SK-N-SH (cell line): ENCODE measurements around the gene ACVR1B.

Source experiments
- EP300 ChIP-seq, 2 experiments: IDR thresholded peaks; 2 replicates each; pipeline versions ENCODE4 v1.4.0 to v1.6.1; 2012; ENCODE audit warnings: borderline replicate concordance in 1 of 2, low read depth in 1 of 2, low read length in 1 of 2
- EZH2phosphoT487 ChIP-seq: fragments of 200-600 bp; sonication (generic); IDR thresholded peaks from 2 replicates; pipeline ENCODE4 v1.6.1; 2017; ENCODE audit warnings: low read depth, mixed run types, mild to moderate bottlenecking, antibody characterized with exemption, moderate library complexity, borderline replicate concordance
- FOXJ3 ChIP-seq: sonication (generic); formaldehyde crosslinking; IDR thresholded peaks from 2 replicates; pipeline ENCODE4 v1.5.1; 2020; ENCODE audit warnings: mild to moderate bottlenecking, missing genetic modification reagents
- GABPA ChIP-seq: IDR thresholded peaks from 2 replicates; pipeline ENCODE4 v1.4.0; 2012; ENCODE audit warnings: low read depth, mild to moderate bottlenecking
- SIN3A ChIP-seq: IDR thresholded peaks from 2 replicates; pipeline ENCODE4 v1.6.1; 2012; ENCODE audit warnings: low read depth, mild to moderate bottlenecking, low read length, moderate library complexity, borderline replicate concordance
- TF ChIP-seq, protein P1 (sequence below): fragments of 200-600 bp; sonication (generic); IDR thresholded peaks from 2 replicates; pipeline ENCODE4 v1.6.1; 2017; ENCODE audit warnings: antibody characterized with exemption, mild to moderate bottlenecking, moderate library complexity
- TF ChIP-seq, protein P2 (sequence below): IDR thresholded peaks from 2 replicates; pipeline ENCODE4 v1.4.0; 2012; ENCODE audit warnings: low read depth, borderline replicate concordance
- TF ChIP-seq, protein P3 (sequence below): IDR thresholded peaks from 2 replicates; pipeline ENCODE4 v1.4.0; 2012; ENCODE audit warnings: low read depth

DNA sequence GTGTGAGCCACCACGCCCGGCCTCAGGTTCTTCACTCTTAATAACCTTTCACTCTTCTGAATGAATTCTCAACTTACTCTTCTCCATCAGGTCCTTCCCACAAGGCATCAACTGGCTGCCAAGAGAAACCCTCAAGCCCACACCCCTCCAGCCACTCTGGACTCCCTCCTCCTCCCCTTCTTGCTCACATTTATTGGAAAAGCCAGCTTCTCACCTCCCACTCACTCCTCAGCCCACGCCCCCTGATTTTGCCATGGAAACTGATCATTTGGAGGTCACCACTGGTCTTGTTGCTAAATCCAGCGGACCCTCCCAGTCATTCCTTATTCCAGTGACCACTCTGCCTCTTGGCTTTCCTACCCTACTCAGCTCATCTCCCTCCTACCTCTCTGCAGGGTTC is 17.4 kb upstream of the ACVR1B start:
- TF ChIP-seq SIN3A (no peak), GABPA (no peak), EP300 (IDR thresholded peaks at IDR 0.05; ENCODE audit: borderline replicate concordance in 1 of 2, low read depth in 1 of 2, low read length in 1 of 2) (no peak), EZH2phosphoT487 (no peak), FOXJ3 (CRISPR knock-in tag) (no peak)
- TF ChIP-seq, protein P1, sequence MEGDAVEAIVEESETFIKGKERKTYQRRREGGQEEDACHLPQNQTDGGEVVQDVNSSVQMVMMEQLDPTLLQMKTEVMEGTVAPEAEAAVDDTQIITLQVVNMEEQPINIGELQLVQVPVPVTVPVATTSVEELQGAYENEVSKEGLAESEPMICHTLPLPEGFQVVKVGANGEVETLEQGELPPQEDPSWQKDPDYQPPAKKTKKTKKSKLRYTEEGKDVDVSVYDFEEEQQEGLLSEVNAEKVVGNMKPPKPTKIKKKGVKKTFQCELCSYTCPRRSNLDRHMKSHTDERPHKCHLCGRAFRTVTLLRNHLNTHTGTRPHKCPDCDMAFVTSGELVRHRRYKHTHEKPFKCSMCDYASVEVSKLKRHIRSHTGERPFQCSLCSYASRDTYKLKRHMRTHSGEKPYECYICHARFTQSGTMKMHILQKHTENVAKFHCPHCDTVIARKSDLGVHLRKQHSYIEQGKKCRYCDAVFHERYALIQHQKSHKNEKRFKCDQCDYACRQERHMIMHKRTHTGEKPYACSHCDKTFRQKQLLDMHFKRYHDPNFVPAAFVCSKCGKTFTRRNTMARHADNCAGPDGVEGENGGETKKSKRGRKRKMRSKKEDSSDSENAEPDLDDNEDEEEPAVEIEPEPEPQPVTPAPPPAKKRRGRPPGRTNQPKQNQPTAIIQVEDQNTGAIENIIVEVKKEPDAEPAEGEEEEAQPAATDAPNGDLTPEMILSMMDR = no peak
- TF ChIP-seq, protein P2, sequence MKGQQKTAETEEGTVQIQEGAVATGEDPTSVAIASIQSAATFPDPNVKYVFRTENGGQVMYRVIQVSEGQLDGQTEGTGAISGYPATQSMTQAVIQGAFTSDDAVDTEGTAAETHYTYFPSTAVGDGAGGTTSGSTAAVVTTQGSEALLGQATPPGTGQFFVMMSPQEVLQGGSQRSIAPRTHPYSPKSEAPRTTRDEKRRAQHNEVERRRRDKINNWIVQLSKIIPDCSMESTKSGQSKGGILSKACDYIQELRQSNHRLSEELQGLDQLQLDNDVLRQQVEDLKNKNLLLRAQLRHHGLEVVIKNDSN = no peak
- TF ChIP-seq, protein P3, sequence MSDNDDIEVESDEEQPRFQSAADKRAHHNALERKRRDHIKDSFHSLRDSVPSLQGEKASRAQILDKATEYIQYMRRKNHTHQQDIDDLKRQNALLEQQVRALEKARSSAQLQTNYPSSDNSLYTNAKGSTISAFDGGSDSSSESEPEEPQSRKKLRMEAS = no peak
